Measurements from ENCODE around the gene CDC42BPB.

CDC42BPB gene

GRCh38 chr14:102969901-102970300, 87.4 kb downstream of the CDC42BPB start:
- H3K36me3 ChIP-seq (replicated peaks; ENCODE audit: low read depth, low read length) = no peaks in the 10 kb centered on the region
- H3K27me3 ChIP-seq (ENCODE audit: low read depth, low read length) = no peaks in the 10 kb centered on the region
- no peaks in the 10 kb centered on the region for H3K9me3 ChIP-seq (ENCODE audit: insufficient read depth, low read length)
- peaks cover 5% of the 10 kb centered on the region for H3K4me1 ChIP-seq (ENCODE audit: low read length)
- no peaks in the 10 kb centered on the region for H4K20me1 ChIP-seq (ENCODE audit: insufficient read depth, low read length)
- no peak overlapping the region for H3K27ac ChIP-seq (ENCODE audit: low read length)
- H2AFZ ChIP-seq (ENCODE audit: low read depth, low read length) = no peak overlapping the region
- H3K4me3 ChIP-seq (ENCODE audit: low read length) = no peak overlapping the region
- H3K79me2 ChIP-seq (ENCODE audit: low read length) = no peaks in the 10 kb centered on the region
- no peak overlapping the region for H3K4me2 ChIP-seq (ENCODE audit: low read length)
- no peak overlapping the region for H3K9ac ChIP-seq (ENCODE audit: low read length)
- no peak for TF ChIP-seq EZH2phosphoT487 (IDR thresholded peaks at IDR 0.05; ENCODE audit: low read depth)
- TF ChIP-seq CTCF (IDR thresholded peaks at IDR 0.05; ENCODE audit: low read depth, low read length) = no peak

- TF ChIP-seq CTCF (IDR thresholded peaks at IDR 0.05; ENCODE audit: low read depth, low read length) (no peak), EZH2phosphoT487 (IDR thresholded peaks at IDR 0.05; ENCODE audit: low read depth) (no peak)
- no peak overlapping the region for H3K4me2 ChIP-seq (ENCODE audit: low read length)
- no peak overlapping the region for H3K9ac ChIP-seq (ENCODE audit: low read length)
- H3K36me3 ChIP-seq (replicated peaks; ENCODE audit: low read depth, low read length) = no peaks in the 10 kb centered on the region
- no peak overlapping the region for H3K27ac ChIP-seq (ENCODE audit: low read length)
- H3K4me1 ChIP-seq (ENCODE audit: low read length) = peaks cover 2% of the 10 kb centered on the region; the same call in 1 of the 2 replicates
- no peaks in the 10 kb centered on the region for H3K79me2 ChIP-seq (ENCODE audit: low read length)
- no peaks in the 10 kb centered on the region for H4K20me1 ChIP-seq (ENCODE audit: insufficient read depth, low read length)
- no peaks in the 10 kb centered on the region for H3K27me3 ChIP-seq (ENCODE audit: low read depth, low read length)
- H3K4me3 ChIP-seq (ENCODE audit: low read length) = no peak overlapping the region
- no peaks in the 10 kb centered on the region for H3K9me3 ChIP-seq (ENCODE audit: insufficient read depth, low read length)
- no peak overlapping the region for H2AFZ ChIP-seq (ENCODE audit: low read depth, low read length)
Observed at GRCh38 chr14:102969060-102969791, 88.1 kb downstream of the CDC42BPB start.

- Histone ChIP-seq H2AFZ (ENCODE audit: low read depth, low read length) (no peak overlapping the region), H3K9me3 (ENCODE audit: insufficient read depth, low read length) (no peaks in the 10 kb centered on the region), H3K27ac (ENCODE audit: low read length) (no peak overlapping the region), H3K27me3 (ENCODE audit: low read depth, low read length) (no peaks in the 10 kb centered on the region), H3K4me2 (ENCODE audit: low read length) (no peak overlapping the region), H3K9ac (ENCODE audit: low read length) (no peak overlapping the region), H3K79me2 (ENCODE audit: low read length) (no peaks in the 10 kb centered on the region), H3K4me3 (ENCODE audit: low read length) (no peak overlapping the region), H3K36me3 (replicated peaks; ENCODE audit: low read depth, low read length) (no peaks in the 10 kb centered on the region), H4K20me1 (ENCODE audit: insufficient read depth, low read length) (no peaks in the 10 kb centered on the region), H3K4me1 (ENCODE audit: low read length) (no peaks in the 10 kb centered on the region)
- no peak for TF ChIP-seq CTCF (IDR thresholded peaks at IDR 0.05; ENCODE audit: low read depth, low read length)
- TF ChIP-seq EZH2phosphoT487 (IDR thresholded peaks at IDR 0.05; ENCODE audit: low read depth) = no peak
Observed at GRCh38 chr14:102968306-102968705, 89.0 kb downstream of the CDC42BPB start.

GRCh38 chr14:102967506-102967795, 89.9 kb downstream of the CDC42BPB start:
- Histone ChIP-seq H3K27ac (ENCODE audit: low read length) (no peak overlapping the region), H3K9ac (ENCODE audit: low read length) (no peak overlapping the region), H3K4me3 (ENCODE audit: low read length) (no peak overlapping the region), H3K79me2 (ENCODE audit: low read length) (no peaks in the 10 kb centered on the region), H3K27me3 (ENCODE audit: low read depth, low read length) (no peaks in the 10 kb centered on the region), H2AFZ (ENCODE audit: low read depth, low read length) (no peak overlapping the region), H3K4me2 (ENCODE audit: low read length) (no peak overlapping the region), H3K4me1 (ENCODE audit: low read length) (no peaks in the 10 kb centered on the region), H3K9me3 (ENCODE audit: insufficient read depth, low read length) (no peaks in the 10 kb centered on the region), H4K20me1 (ENCODE audit: insufficient read depth, low read length) (no peaks in the 10 kb centered on the region), H3K36me3 (replicated peaks; ENCODE audit: low read depth, low read length) (no peaks in the 10 kb centered on the region)
- TF ChIP-seq EZH2phosphoT487 (IDR thresholded peaks at IDR 0.05; ENCODE audit: low read depth) = no peak
- no peak for TF ChIP-seq CTCF (IDR thresholded peaks at IDR 0.05; ENCODE audit: low read depth, low read length)

All from OCI-LY3 (cell line).